GM12874 (cell line): ENCODE results near the gene LIPI.

Source experiments
- CTCF ChIP-seq: IDR thresholded peaks from 2 replicates; pipeline ENCODE4 v1.5.1; 2011; ENCODE audit warnings: low read depth, mild to moderate bottlenecking, control low read depth, low read length, moderate library complexity; ENCODE audit not compliant: insufficient read depth

The LIPI gene

DNA sequence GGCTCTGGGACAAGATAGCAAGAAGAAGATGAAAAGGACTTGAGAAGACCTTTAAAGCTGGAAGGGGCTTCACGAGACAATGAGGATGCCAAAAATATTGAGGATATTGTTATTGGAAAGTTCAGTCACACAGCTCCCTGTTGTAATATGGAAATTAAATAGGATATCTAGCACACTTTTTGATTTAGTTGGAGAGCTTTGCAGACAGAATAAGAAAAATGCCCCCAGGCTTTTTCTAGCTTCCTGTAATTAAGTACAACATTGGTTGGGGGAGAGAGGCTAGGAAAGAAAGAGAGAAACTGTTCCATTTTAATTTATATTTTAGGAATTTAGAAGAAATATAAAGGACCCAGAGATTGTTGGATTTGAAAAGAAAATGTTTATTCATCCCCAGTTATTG is 32.7 kb upstream of the LIPI start:
- no peak for TF ChIP-seq CTCF

GRCh38 chr21:14241297-14241696 is 30.5 kb upstream of the LIPI start:
- no peak for TF ChIP-seq CTCF

DNA sequence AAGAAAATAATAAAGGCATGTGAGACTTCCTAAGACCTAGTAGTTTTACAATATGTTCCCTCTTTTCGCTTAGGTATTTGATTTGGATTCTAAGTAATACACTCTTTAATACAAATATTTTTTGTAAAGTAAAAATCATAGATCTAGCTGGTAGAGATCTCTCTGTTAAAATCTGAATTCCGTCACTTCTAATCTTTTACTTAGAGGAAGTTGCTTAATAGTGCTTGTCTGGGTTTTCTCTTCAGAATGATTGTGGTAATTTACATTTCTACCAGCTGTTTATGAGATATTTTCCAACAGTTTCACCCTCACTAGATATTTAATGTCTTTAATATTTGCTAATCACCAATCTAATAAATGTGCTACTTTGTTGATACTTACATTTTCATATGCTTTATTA is 28.5 kb upstream of the LIPI start:
- no peak for TF ChIP-seq CTCF

GRCh38 chr21:14236180-14236579 is 25.4 kb upstream of the LIPI start:
- TF ChIP-seq CTCF = no peak

DNA sequence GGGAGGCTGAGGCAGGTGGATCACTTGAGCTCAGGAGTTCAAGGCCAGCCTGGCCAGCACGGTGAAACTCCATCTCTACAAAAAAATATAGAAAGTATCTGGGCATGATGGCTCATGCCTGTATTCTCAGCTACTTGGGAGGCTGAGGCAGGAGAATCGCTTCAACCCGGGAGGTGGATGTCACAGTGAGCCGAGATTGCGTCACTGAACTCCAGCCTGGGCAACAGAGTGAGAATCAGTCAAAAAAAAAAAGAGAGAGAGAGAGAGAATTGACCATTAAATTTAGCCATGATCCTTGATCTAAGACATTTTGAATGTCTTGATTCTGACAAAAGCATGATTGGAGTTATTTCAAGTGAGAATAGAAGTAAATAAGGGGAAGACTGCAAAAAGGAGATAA is 24.3 kb upstream of the LIPI start:
- TF ChIP-seq CTCF = no peak

DNA sequence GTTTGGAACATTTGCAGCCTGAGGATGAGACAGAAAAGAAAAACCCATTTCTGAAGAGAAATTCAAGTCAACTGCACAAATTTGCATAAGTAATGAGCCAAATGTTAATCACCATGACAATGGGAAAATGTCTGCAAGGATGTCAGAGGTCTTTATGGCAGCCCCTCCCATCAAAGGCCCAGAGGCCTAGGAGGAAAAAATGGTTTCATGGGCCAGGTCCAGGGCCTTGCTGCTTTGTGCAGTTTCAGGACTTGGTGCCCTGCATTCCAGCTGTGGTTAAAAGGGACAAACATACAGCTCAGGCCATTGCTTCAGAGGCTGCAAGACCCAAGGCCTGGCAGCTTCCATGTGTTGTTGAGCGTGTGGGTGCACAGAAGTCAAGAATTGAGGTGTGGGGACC is 18.6 kb upstream of the LIPI start:
- no peak for TF ChIP-seq CTCF

GRCh38 chr21:14223365-14223764 is 12.6 kb upstream of the LIPI start:
- no peak for TF ChIP-seq CTCF
